A204.1 (cell line): ENCODE measurements around the gene PDE8B.

Source experiments
- FAIRE-seq: peaks from 2 replicates; lab custom pipeline; 2012; peaks lifted over from hg19 to GRCh38; lab: Jason Lieb, UNC

PDE8B gene

DNA sequence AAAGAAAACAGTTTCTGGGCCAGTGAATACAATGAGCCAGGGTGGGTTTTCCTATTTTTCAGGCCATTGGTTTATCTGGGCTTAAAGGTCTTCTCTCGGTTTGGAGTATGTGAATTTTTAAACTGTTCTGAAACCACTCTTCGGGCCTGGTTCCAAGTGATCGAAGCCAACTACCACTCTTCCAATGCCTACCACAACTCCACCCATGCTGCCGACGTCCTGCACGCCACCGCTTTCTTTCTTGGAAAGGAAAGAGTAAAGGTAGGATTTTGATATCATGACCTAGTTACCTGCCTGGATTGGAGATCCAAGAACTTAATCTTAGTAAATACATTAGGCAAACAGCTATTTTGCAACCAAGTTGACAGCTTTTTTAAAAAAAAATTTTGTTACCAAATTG is 202.6 kb downstream of the PDE8B start:
- FAIRE-seq = no peak

DNA sequence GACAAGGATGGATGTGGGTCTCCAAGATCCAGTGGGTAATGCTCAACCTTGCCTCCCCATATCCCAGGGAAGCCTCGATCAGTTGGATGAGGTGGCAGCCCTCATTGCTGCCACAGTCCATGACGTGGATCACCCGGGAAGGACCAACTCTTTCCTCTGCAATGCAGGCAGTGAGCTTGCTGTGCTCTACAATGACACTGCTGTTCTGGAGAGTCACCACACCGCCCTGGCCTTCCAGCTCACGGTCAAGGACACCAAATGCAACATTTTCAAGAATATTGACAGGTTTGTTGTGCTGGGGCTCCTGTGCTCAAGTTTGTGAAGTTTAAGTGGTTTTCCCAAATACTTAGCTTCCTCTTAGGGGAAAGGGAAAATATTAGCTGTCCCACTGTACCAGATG is 207.7 kb downstream of the PDE8B start:
- FAIRE-seq = no peak

DNA sequence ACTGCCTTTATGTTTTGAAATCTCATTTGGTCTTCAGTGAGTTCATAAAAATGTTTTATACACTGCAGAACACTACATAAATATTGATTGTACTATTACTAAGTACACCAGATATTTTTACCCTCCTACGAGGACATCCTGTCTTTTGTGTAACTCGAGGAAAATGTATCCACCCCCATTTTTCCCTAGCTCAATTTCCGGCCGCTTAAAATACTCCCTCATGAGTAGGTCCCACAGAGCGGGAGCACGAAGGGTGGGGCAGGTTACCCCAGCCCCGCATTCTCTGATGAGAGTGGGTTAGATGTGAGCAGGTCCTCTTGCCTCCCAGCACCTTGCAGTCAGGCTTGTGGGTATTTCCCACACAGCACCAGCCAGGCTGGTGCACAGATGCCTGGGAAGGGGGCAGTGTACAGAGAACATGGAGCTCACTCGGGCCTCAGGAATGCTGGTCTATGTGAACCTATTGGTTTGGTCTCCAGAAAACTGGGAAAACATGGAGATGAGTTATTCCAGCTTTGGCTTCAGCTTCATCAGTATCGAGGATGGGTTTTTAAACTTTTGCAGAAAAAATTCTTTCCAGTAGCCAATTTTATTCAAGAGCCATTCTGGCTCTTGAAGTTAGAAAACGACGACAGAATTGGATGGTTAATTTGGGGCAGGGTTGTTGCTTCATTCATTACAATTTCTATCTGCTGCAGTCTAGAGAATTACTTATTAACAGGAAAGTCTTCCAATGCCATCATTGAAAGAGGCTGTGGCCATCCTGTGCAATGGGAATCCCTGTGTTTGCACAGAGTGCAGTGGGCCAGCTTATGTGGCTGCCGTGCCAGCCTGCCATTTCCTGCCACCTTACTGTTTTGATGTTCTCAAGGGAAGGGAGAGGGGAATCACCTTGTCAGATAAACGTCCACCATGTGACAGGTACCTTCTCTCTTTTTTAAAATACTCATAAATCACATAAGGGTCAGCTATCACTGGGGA is 208.4 kb downstream of the PDE8B start:
- FAIRE-seq = no peak

DNA sequence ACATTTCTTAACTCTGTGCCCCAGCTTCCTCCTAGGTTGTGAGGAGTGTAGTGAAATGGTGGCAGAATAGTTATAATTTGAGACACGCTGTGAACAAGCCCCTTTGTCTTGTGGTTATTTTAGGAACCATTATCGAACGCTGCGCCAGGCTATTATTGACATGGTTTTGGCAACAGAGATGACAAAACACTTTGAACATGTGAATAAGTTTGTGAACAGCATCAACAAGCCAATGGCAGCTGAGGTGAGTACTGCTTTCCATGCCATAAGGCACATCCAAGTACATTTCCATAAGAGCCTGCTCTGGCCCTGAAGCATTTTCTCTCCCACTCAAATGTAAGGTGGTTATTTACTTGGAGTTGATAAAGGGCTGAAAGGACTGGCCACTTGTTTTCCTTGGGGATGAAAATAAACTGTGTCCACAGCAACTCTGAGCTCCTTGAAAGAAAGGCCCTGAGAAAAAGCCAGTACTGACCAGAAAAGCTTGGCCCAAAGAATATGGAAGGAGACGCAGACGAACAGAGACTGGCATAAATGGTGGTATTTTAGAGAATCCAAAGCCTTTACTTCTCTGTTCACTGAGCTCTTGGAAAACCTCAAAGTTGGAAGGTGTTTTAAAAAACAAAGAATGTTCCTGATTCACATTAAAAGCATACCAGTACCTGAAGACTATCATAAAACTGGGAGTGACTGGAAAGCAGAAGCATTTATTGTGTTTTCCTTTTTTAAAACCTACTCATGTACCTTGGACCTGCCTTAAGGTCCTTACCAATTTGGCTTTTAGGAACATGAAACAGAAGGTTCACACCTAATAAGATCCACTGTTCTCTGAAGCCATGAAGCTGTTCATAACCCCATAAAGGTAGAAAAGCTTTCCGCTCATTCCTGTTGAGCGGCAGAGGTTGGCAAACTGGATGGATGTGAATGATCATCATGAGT is 209.4 kb downstream of the PDE8B start:
- no peak for FAIRE-seq

DNA sequence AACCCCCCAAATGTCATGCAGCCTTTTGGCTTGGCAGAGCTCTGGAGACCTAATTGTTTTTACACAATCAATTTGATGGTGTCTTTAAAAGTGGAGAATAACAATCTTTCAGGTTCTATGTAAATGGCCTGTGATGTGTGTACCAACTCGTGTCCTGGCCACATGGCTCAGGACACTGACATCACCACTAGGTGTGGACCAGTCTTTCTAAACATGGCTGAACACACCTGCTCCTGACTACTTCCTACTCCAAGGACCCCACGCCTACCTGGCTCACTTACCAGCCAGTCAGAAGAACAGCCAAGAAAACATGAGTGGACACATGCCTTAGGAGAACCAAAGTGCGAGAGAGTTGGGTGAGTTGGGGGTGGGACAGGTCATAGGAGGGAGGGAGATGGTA is 210.5 kb downstream of the PDE8B start:
- FAIRE-seq = no peak

DNA sequence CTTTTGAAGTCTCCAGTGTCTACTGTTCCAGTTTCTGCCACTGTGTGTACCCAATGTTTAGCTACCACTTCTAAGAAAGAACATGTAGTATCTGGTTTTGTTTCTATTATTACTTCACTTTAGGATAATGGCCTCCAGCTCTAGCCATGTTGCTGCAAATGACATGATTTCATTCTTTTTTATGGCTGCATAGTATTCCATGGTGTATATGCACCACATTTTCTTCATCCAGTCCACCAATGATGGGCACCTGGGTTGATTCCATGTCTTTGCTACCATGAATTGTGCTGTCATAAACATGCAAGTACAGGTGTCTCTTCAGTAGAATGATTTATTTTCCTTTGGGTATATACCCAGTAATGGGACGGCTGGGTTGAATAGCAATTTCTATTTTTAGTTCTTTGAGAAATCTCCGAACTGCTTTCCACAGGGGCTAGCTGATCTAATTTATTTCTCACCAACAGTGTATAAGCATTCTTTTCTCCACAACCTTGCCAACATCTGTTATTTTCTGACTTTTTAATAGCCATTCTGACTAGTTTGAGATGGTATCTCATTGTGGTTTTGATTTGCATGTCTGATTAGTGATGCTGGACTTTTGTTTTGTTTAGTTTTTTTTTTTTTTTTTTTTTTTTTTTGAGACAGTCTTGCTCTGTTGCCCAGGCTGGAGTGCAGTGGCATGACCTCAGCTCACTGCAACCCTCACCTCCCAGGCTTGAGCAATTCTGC is 212.7 kb downstream of the PDE8B start:
- FAIRE-seq = no peak

DNA sequence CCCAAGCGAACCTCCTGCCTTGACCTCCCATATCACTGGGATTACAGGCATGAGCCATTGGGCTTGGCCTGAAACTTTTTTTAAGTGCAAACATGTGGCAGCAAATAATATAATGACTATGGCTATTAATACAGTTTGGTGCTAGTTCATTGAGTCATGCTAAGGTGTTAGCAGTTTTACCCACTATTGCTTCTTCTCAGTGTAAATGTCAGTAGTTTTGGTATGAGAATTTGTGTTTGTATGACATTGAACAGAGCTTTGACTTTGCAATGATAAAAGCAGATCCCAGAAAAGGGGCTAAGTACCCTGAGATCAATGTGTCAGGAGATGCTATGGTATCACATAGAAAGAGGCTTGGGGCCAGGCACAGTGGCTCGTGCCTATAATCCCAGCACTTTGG is 214.4 kb downstream of the PDE8B start:
- FAIRE-seq = no peak

DNA sequence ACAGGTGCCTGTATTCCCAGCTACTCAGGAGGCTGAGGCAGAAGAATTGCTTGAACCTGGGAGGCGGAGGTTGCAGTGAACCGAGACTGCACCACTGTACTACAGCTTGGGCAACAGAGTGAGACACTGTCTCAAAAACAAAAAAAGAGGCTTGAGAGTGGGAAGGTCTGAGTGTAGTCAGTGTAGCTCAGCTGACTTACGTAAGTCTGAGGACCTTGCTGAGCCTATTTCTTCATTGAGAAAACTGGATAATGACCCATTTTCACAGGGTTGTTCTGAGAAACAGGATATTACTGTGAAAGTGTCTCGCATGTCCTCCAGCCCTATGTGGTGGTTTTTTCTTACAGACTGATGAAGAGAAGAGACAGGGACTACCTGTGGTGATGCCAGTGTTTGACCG is 214.9 kb downstream of the PDE8B start:
- FAIRE-seq = no peak

DNA sequence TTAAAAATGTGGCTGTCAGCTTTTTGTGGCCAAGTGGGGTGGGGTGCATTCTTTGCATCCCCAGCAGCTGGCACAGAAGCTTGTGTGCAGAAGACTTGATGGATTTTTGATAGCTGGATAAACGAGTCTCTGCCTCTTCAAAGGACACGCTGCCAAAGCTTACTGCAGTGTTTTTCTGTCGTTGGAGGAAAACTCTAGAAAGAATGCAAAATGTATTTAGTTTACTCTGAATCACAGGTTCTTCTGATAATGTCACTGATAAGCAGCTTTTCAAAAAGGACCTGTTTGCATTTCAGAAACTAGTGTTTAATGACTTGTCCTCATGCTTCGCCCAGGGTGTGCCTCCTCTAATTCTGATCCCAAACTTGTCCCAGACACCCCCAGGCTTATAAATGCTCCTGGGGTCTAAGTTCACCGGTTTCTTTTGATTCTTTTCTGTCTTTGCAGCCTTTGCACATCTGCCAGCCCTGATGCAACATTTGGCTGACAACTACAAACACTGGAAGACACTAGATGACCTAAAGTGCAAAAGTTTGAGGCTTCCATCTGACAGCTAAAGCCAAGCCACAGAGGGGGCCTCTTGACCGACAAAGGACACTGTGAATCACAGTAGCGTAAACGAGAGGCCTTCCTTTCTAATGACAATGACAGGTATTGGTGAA is 215.6 kb downstream of the PDE8B start:
- no peak for FAIRE-seq

DNA sequence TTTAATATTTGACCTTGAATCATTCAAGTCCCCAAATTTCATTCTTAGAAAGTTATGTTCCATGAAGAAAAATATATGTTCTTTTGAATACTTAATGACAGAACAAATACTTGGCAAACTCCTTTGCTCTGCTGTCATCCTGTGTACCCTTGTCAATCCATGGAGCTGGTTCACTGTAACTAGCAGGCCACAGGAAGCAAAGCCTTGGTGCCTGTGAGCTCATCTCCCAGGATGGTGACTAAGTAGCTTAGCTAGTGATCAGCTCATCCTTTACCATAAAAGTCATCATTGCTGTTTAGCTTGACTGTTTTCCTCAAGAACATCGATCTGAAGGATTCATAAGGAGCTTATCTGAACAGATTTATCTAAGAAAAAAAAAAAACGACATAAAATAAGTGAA is 216.2 kb downstream of the PDE8B start:
- FAIRE-seq = no peak

DNA sequence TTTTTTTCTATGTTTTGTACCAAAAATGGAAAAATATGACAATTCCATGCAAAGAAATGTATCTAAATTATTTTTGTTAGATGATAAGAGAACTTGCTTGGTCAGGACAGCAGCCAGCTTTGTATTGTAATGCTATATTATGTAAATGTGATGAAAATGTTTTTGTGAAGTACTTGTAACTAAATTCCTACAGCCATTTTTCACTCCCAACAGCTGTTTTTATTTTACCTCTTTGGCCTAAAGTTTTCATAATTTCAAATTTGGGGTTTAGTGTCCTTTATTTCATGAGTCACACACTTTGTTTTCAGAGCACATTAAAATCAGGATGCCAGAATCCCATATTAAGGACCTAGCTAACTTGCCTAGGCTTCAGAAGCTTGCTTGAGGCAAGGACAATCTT is 217.5 kb downstream of the PDE8B start:
- no peak for FAIRE-seq

DNA sequence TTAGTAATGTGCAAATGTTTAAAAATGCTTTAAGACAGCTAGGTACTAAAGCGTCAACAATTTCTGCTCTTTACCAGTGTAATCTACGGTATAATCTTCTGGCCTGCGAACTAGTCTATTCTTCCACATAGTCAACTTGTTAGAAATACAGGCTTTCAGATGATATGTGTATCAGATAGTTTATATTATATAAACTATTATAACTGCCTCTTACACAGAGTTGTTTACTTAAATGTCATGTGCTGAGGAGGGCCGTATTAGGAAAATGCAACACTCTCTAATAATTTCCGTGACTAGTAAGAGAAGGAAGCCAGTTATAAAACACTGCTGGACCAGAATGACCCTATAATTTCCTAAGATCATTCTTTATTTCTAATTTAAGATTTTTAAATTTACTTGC is 218.0 kb downstream of the PDE8B start:
- no peak for FAIRE-seq

DNA sequence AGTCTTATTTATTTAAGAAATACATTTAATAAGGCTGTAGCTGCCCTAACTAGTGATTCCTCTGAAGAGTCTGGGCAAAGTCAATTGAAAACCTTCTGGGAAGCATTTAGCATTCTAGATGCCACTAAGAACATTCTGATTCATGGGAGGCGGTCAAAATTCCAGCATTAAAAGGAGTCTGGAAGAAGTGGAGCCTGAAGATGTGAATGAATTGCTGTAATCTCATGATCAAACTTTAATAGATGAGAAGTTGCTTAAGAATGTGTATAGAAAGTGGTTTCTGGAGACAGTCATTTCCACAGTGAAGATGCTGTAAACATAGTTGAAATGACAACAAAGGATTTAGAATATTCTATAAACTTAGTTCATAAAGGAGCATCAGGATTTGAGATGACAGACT is 220.2 kb downstream of the PDE8B start:
- FAIRE-seq = no peak

DNA sequence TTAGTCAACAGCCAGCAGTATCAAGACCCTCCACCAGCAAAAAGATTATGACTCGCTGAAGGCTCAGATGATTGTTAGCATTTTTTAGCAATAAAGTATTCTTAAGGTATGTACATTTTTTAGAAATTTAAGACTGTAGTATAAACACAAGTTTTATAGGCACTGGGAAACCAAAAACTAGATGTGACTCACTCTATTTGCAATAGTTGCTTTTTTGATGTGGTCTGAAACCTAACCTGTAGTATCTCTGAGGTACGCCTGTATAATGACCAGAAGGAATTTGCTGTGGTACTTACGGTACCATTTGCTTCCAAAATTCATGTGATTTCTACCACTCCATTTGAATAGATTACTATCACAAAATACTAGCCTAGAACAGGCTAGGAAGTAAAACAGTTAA is 220.8 kb downstream of the PDE8B start:
- FAIRE-seq = no peak

DNA sequence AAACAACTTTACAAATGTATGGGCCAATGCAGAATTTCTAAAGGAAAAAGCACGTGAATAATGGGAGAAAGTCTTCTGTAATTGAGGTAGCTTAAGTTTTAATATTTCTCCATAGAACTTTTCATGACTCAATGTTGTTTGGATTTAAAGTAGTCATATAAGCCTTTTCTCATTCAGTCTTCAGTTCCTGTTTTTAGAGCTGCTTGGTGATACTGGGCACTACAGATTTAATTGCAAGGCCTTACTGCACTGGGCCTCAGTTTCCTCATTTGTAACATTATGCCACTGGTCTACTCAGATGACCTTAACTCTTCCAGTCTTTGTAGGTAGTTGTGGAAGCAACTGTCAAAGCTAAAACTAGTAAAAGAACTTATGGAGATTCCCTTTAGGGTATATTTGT is 221.2 kb downstream of the PDE8B start:
- no peak for FAIRE-seq

DNA sequence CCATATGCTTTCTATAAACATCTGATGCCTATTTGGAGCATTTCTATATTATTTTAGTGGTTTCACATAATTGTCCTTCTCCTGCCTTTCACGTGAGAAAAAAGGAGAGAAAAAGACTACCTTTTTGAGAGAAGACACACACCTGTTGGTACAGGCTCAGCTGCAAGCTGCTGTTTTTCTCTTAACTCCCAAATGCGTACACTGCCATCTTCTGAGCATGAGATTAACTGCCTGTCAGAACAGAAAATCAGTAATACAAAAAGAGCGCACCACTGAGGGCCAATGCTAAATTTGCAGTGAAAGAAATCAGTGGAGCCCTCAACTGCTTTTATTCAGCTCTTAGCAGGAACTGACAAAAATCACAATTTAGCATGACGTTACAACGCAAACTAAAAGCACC is 226.7 kb downstream of the PDE8B start:
- no peak for FAIRE-seq

DNA sequence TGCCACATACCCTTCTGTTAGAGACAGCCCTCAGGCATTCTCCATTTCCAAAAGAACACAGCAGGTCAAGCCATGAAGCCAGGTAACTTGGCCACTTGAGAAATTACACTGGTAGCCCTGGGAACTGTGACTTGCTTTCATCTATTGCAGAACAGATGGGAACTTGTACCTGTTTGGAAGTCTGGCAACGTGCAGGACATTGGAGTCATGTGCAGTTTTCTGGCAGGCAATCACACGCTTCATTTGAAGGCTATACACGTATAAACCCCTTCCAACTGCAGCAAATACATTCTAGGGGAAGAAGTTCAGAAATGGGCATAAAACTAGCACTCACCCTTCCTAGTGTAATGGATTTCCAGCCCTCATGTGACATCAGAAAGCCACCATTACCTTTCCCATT is 227.6 kb downstream of the PDE8B start:
- FAIRE-seq = no peak

DNA sequence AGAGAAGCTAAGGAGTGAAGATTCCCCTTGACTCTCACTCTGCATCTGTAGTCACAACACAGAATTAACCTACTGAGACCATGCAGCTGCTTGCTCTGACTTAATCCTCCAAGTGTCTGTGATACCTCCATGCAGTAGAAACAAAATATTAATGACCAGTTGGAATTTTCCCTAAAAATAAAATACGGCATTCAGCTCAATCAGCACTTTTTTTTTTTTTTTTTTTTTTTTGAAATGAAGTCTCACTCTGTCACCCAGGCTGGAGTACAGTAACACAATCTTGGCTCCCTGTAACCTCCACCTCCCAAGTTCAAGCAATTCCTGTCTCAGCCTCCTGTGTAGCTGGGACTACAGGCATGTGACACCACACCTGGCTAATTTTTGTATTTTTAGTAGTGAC is 233.2 kb downstream of the PDE8B start:
- FAIRE-seq = no peak

DNA sequence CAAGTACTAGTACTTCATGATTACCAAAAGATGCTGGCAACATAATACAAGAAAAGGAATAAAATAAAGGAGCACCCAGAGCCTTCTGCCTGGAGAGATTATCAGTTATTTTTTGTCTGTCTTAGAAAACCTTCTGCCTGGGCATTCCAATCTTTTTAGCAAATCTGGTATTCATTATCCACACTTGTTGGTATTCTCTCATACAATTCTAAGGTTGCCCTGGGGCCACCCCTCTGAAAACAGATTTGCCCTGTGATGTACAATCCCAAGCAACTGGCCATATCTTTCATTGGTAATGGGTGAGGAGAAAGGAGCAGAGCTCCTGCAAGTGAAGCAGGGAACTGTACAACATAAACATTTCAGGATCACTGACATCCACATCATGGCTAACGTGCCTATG is 233.9 kb downstream of the PDE8B start:
- FAIRE-seq = no peak

DNA sequence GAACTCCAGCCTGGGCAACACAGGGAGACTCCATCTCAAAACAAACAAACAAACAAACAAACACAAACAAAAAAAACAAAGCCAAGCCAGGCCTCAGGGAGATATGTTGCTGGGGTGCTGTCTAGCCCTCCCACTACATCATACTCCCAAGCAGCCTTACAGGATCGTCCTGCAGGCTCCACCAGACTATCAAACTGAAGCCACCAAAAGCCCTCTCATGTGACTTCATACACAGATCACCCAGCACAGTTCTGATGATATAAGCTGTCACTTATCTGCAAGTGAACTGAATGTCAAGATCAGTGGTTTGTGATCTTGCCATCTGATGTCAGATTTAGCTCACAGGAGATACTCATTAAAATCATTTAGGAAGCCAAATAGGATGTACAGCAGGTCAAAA is 238.4 kb downstream of the PDE8B start:
- no peak for FAIRE-seq

DNA sequence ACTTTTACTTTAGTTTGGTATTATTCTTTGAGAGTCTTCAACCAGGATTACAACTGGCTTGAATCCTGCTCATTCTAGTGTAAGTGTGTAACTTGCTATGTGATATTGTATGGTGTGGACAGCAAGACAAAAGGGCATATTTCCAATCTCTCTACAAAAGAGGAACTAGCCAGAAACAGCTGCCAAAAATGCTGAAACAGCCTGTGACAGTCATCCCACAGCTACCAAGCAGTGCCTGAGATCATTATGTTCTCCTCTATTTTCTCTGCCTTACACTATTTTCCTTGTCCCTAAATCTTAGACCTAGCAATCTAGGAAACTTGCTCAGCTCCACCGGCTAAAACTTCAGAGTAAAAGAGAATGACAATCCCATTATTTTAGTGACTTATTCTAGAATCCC is 238.8 kb downstream of the PDE8B start:
- no peak for FAIRE-seq

DNA sequence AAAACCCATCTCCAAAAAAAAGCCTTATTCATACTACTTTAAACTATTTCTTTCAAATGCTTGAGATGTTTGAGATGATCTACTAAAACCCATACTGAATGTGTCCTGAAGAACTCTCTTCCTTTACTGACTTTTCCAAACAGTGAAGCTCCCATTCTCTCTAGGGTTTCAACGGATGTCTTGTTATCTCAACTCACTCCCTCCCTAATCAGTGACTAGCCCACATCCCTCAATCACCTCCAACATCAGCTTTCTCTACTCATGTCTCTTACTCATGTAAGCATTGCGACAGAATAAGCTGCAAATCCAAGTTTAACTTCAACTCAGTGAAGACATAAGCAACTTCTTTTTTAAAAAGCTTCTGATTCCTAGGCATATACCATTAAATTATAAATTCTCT is 239.5 kb downstream of the PDE8B start:
- no peak for FAIRE-seq
